CD14-positive monocyte (primary cell): Measurements from ENCODE around the gene CACNA1E. TPM values are rescaled to one million over a fixed set of nuclear protein-coding genes. Genes with fewer than 3 reads are reported as not detected.

ENCODE experiments used
- DNase-seq, 3 donors: peaks; one replicate each; pipeline ENCODE4 v3.0.0-alpha.2; 2011 to 2022
- H2AFZ ChIP-seq: 2 replicates; pipeline ENCODE4 v1.6.0; 2012; ENCODE audit warnings: mild to moderate bottlenecking, low read depth, low read length, inconsistent platforms; ENCODE audit not compliant: insufficient read depth, poor library complexity, severe bottlenecking
- H3K27ac ChIP-seq, 2 donors: 1 replicate in 1 of 2; 2 replicates in 1 of 2; pipeline ENCODE4 v1.5.1; 2012 to 2013; ENCODE audit warnings: low read length in 2 of 2, control low read depth in 1 of 2, inconsistent platforms in 1 of 2, low read depth in 1 of 2, mild to moderate bottlenecking in 1 of 2
- H3K27me3 ChIP-seq, 2 donors: one replicate each; pipeline versions ENCODE4 v1.6.0 to v1.6.1; 2011 to 2013; ENCODE audit warnings: low read length in 2 of 2; ENCODE audit not compliant: control insufficient read depth in 2 of 2, insufficient read depth in 2 of 2
- H3K36me3 ChIP-seq, 2 donors: replicated peaks in 1 of 2; 1 replicate in 1 of 2; 2 replicates in 1 of 2; pipeline versions ENCODE4 v1.5.1 to v1.6.1; 2012 to 2013; ENCODE audit warnings: low read length in 2 of 2, control low read depth in 1 of 2, inconsistent platforms in 1 of 2, mild to moderate bottlenecking in 1 of 2; ENCODE audit not compliant: insufficient read depth in 2 of 2, control insufficient read depth in 1 of 2
- H3K4me1 ChIP-seq, 2 donors: 1 replicate in 1 of 2; 2 replicates in 1 of 2; pipeline versions ENCODE4 v1.5.1 to v1.6.1; 2012 to 2013; ENCODE audit warnings: low read length in 2 of 2, control low read depth in 1 of 2, inconsistent platforms in 1 of 2, mild to moderate bottlenecking in 1 of 2, moderate library complexity in 1 of 2; ENCODE audit not compliant: insufficient read depth in 2 of 2, control insufficient read depth in 1 of 2
- H3K4me2 ChIP-seq: replicated peaks from 2 replicates; pipeline ENCODE3; 2012; ENCODE audit warnings: low read length, moderate library complexity, mild to moderate bottlenecking; ENCODE audit not compliant: poor library complexity, severe bottlenecking; ENCODE audit errors: extremely low read depth
- H3K4me3 ChIP-seq, 3 experiments: fragments of 200-600 bp in 1 of 3; sonication (generic) in 1 of 3; replicated peaks in 1 of 3; 1 replicate in 2 of 3; 2 replicates in 1 of 3; pipeline ENCODE4 v1.5.1; 2011 to 2013; ENCODE audit warnings: low read length in 3 of 3, mild to moderate bottlenecking in 3 of 3, control low read depth in 2 of 3, low read depth in 2 of 3, inconsistent platforms in 1 of 3, moderate library complexity in 1 of 3
- H3K79me2 ChIP-seq: 2 replicates; pipeline ENCODE4 v1.6.0; 2012; ENCODE audit warnings: mild to moderate bottlenecking, control low read depth, inconsistent platforms, low read length, moderate library complexity; ENCODE audit not compliant: insufficient read depth
- H3K9ac ChIP-seq: 2 replicates; pipeline ENCODE4 v1.6.0; 2017; ENCODE audit warnings: low read length, mild to moderate bottlenecking; ENCODE audit not compliant: insufficient read depth, poor library complexity, severe bottlenecking
- H3K9me3 ChIP-seq, 2 donors: replicated peaks in 1 of 2; 1 replicate in 1 of 2; 2 replicates in 1 of 2; pipeline versions ENCODE4 v1.5.1 to v1.6.1; 2012 to 2013; ENCODE audit warnings: low read length in 2 of 2, control low read depth in 1 of 2; ENCODE audit not compliant: control insufficient read depth in 1 of 2, insufficient read depth in 1 of 2
- H4K20me1 ChIP-seq: 2 replicates; pipeline ENCODE4 v1.6.0; 2012; ENCODE audit warnings: mild to moderate bottlenecking, low read length, control low read depth, moderate library complexity; ENCODE audit not compliant: insufficient read depth
- H3K27ac Mint-ChIP-seq, 7 donors: one replicate each; pipeline ENCODE4 v1.8.0; 2020; ENCODE audit warnings: mild to moderate bottlenecking in 7 of 7, mixed read lengths in 7 of 7, moderate library complexity in 6 of 7, inconsistent platforms in 2 of 7
- H3K27me3 Mint-ChIP-seq, 3 donors: one replicate each; pipeline ENCODE4 v1.8.0; 2021 to 2022; ENCODE audit warnings: low read depth in 3 of 3, mild to moderate bottlenecking in 3 of 3, mixed read lengths in 3 of 3, moderate library complexity in 3 of 3, inconsistent platforms in 1 of 3
- H3K36me3 Mint-ChIP-seq, 2 donors: one replicate each; pipeline ENCODE4 v1.8.0; 2020; ENCODE audit warnings: mixed read lengths in 2 of 2, inconsistent platforms in 1 of 2, mild to moderate bottlenecking in 1 of 2
- H3K4me1 Mint-ChIP-seq: one replicate; pipeline ENCODE4 v1.8.0; 2020; ENCODE audit warnings: mild to moderate bottlenecking, mixed read lengths
- H3K4me3 Mint-ChIP-seq, 2 donors: one replicate each; pipeline ENCODE4 v1.8.0; 2020; ENCODE audit warnings: mild to moderate bottlenecking in 2 of 2, mixed read lengths in 2 of 2, moderate library complexity in 1 of 2
- H3K9me3 Mint-ChIP-seq, 7 donors: one replicate each; pipeline ENCODE4 v1.8.0; 2020 to 2022; ENCODE audit warnings: mixed read lengths in 7 of 7, mild to moderate bottlenecking in 6 of 7, moderate library complexity in 6 of 7, inconsistent platforms in 2 of 7
- CTCF ChIP-seq: fragments of 200-600 bp; IDR thresholded peaks from one replicate; pipeline ENCODE4 v1.8.0; 2022; ENCODE audit warnings: antibody characterized with exemption, mild to moderate bottlenecking
- WGBS: methylation state at CpG from one replicate; pipeline ENCODE4 v1.1.5; 2013; ENCODE audit warnings: missing lambda C conversion rate; ENCODE audit not compliant: insufficient coverage; 5-methylcytosine and 5-hydroxymethylcytosine counted together
- intact Hi-C, 2 donors: fragments of 100-400 bp; cut with micrococcal nuclease; formaldehyde crosslinking; loops; one replicate each; pipeline versions ENCODE4 v1.15.0 to v1.15.1; 2023
- polyA plus RNA-seq, 3 donors: library from polyadenylated mRNA; depleted of rRNA in 1 of 3; unstranded in 2 of 3; stranded (reverse) in 1 of 3; fragments of 300-500 nt in 2 of 3; fragments of >200 nt in 1 of 3; fragmentation: Illumina TruSeq in 2 of 3; gene quantifications; 1 replicate in 2 of 3; 2 replicates in 1 of 3; pipeline ENCODE4 v1.2.3, GENCODE V29; 2012 to 2021

Gene CACNA1E
- polyA plus RNA-seq, 3 donors, result 0.04 TPM; not detected in 2

GRCh38 chr1:181551249-181551648, 67.9 kb downstream of the CACNA1E start:
- no peak for TF ChIP-seq CTCF
- WGBS, result 43% methylated on average over 4 of the region's 6 CpGs
- Mint-ChIP-seq H3K9me3 (peaks cover 0 to 3% (median 2%) of the 10 kb centered on the region in 7 donors), H3K4me1 (no peaks in the 10 kb centered on the region), H3K36me3 (no peaks in the 10 kb centered on the region), H3K4me3 (no peak overlapping the region), H3K27ac (no peak overlapping the region), H3K27me3 (peaks cover 2 to 20% (median 17%) of the 10 kb centered on the region in 3 donors)
- no peaks in the 10 kb centered on the region for H3K27me3 ChIP-seq
- no peaks in the 10 kb centered on the region for H4K20me1 ChIP-seq
- no peak overlapping the region for H3K27ac ChIP-seq
- H3K4me3 ChIP-seq, result no peak overlapping the region
- no peak for DNase-seq
- H2AFZ ChIP-seq, result no peak overlapping the region
- no peaks in the 10 kb centered on the region for H3K4me1 ChIP-seq
- H3K9me3 ChIP-seq, result no peaks in the 10 kb centered on the region
- intact Hi-C loops, result no loop called here
- H3K36me3 ChIP-seq, result no peaks in the 10 kb centered on the region
- no peaks in the 10 kb centered on the region for H3K79me2 ChIP-seq
- no peak overlapping the region for H3K4me2 ChIP-seq
- no peak overlapping the region for H3K9ac ChIP-seq

DNA sequence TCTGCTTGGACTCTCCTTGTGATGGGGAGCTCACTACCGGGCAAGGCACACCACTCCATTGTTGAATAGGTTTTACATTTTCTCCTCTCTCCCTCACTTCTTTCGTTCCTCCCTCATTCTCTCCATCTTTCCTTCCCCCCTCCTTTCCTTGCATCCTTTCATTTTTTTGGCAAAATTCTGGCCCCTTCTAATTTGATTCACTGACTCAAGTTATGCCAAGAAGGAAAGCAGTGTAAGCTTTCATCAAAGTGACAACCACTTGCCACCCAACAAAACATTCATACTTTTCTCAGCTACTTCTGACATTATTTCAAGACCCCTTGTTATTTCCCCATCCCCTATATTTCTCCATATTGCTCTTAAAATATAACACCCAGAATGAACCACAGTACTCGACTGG, 68.4 kb downstream of the CACNA1E start:
- H3K9me3 ChIP-seq, result no peaks in the 10 kb centered on the region
- intact Hi-C loops, result no loop called here
- no peak overlapping the region for H3K4me2 ChIP-seq
- no peaks in the 10 kb centered on the region for H3K36me3 Mint-ChIP-seq
- H4K20me1 ChIP-seq, result no peaks in the 10 kb centered on the region
- no peak overlapping the region for H3K4me3 ChIP-seq
- H3K79me2 ChIP-seq, result no peaks in the 10 kb centered on the region
- H3K36me3 ChIP-seq, result no peaks in the 10 kb centered on the region
- no peaks in the 10 kb centered on the region for H3K4me1 ChIP-seq
- peaks cover 0 to 3% (median 2%) of the 10 kb centered on the region in 7 donors for H3K9me3 Mint-ChIP-seq
- WGBS, result 60% methylated on average over 1 of the region's 3 CpGs
- no peak overlapping the region for H3K27ac Mint-ChIP-seq
- H3K4me1 Mint-ChIP-seq, result no peaks in the 10 kb centered on the region
- no peak overlapping the region for H3K9ac ChIP-seq
- no peak overlapping the region for H3K4me3 Mint-ChIP-seq
- peaks cover 2 to 17% (median 13%) of the 10 kb centered on the region in 3 donors for H3K27me3 Mint-ChIP-seq
- peaks cover 0 to 2% of the 10 kb centered on the region in 2 donors for H3K27me3 ChIP-seq
- H2AFZ ChIP-seq, result no peak overlapping the region
- no peak for TF ChIP-seq CTCF
- no peak overlapping the region for H3K27ac ChIP-seq
- no peak for DNase-seq
